Central memory CD4-positive, alpha-beta T cell (primary cell): Measurements from ENCODE around the gene KCNH3.

Experiments
- DNase-seq: peaks from one replicate; pipeline ENCODE4 v3.0.0; 2022

KCNH3 gene

DNA sequence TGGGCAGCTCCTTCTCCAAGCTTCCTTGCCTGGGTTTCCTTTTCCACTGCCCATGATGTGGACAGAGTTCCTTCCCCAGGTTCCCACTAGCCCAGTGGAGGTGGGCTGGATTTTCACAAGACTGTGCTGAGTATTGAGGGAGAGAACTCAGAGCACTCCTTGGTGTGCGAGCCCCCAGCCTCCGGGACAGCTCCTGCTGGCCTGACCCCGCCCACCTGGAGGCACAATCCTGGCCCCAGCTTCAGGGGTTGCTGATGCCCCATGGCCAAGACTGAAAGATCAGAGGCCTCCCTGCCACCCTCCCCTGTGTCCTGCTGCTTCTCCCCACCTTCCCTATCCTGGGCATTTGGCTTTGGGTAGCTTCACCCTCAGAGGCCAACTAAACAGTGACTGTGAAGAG lies 7.7 kb downstream of the KCNH3 start:
- no peak for DNase-seq

DNA sequence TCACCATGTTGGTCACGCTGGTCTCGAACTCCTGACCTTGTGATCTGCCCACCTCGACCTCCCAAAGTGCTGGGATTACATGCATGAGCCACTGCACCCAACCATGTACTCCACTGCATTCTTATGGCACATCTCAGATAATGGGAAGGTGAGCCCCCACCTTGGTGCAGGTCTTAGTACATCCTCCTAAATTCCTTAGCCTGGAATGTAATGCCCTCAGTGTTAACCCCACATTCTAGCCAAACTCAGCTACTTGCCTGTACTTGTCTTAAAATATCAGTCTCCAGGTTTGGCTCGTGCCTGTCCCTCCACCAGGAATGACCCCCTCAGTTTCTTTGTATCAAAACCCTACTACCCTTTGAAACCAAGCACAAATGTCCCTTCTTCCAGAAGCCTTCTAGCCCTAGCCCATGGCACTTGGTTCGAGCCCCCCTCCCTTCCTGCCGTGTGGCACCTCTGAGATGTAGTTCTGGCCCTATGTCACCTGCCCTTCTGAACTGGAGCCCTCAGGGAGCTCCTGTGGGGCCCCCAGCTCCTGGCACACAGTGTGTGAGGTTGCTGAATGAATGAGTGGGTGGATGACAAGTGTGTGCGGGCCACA lies 8.4 kb downstream of the KCNH3 start:
- DNase-seq: no peak

DNA sequence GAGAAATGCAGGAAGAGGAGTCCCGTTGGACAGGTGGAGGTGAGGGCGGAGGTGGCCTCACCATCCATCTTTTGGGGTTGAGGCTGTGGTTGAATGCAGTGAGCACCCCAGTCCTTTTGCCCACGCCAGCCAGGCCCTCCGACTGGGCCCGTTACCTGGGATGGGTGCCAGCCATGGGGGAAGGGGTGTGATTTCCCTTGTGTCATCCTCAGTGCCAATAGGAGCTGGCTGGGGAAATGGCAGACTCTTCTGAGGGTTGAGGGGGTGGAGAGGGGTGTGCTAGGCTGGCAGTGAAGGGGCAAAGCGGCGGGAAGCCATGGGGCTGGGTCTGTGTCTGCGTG lies 9.6 kb downstream of the KCNH3 start:
- DNase-seq: no peak

GRCh38 chr12:49548822-49549648 lies 10.2 kb downstream of the KCNH3 start:
- DNase-seq: no peak

GRCh38 chr12:49549735-49550692 lies 11.2 kb downstream of the KCNH3 start:
- no peak for DNase-seq

DNA sequence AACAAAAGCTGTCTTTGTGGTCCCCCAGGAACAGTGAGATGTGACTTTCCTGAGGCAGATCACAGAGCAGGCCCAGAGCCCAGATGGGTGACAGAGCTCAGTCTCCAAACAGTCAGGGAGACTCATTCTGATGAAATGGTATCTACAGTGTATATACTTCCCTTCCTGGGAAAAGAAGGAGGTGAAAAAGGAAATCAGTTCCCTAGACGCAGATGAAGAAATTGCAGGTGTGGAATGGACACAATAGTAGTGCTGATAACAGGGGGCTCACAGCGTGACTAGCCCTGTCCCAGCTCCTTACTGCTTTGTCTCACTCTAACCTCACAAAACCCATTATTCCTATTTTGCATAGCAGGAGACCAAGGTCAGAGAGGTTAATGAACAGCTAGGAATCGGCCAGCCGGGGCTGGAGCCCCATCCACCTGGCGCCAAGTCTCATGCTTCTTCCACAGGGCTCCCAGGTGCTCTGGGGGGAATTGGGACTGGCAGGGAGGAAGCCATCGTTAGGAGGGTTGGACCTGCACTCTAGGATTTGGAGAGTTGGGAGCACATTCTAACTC lies 11.9 kb downstream of the KCNH3 start:
- DNase-seq: no peak

GRCh38 chr12:49552014-49552413 lies 13.2 kb downstream of the KCNH3 start:
- DNase-seq: no peak

DNA sequence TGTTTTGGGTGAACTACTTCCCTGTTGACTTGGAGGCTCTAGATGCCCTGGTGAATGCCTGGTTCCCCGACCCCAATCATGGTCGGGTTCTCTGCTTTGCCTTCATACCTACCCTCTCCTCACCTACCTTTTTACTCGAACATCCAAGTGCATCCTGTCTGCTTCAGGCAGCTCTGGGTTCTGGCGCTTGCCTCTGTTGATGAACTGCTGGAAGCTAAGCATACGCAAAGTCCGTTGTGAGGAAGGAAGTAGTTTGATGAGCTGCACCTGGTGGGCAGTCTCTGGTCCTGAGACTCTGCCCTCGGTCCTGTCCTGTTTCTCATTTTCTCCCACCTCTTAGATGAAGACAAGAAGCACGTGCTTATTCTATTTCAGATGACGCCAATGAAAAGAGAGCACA lies 13.6 kb downstream of the KCNH3 start:
- no peak for DNase-seq

- no peak for DNase-seq
These were observed 14.1 kb downstream of the KCNH3 start for GRCh38 chr12:49552899-49553298.

GRCh38 chr12:49553512-49554088 lies 14.8 kb downstream of the KCNH3 start:
- DNase-seq: peak; percentile 39

DNA sequence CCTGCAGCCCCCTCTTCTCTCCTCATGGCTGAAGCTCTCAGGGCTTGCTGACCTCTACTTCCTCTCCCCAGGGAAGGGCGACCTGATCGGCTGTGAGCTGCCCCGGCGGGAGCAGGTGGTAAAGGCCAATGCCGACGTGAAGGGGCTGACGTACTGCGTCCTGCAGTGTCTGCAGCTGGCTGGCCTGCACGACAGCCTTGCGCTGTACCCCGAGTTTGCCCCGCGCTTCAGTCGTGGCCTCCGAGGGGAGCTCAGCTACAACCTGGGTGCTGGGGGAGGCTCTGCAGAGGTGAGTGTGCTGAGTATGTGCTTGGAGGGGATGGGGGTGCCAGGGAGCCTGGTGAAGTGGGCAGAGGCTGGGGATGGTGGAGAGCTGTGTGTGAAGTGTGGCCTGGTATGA lies 15.4 kb downstream of the KCNH3 start:
- no peak for DNase-seq

- no peak for DNase-seq
These were observed 17.0 kb downstream of the KCNH3 start for GRCh38 chr12:49555631-49556390.

DNA sequence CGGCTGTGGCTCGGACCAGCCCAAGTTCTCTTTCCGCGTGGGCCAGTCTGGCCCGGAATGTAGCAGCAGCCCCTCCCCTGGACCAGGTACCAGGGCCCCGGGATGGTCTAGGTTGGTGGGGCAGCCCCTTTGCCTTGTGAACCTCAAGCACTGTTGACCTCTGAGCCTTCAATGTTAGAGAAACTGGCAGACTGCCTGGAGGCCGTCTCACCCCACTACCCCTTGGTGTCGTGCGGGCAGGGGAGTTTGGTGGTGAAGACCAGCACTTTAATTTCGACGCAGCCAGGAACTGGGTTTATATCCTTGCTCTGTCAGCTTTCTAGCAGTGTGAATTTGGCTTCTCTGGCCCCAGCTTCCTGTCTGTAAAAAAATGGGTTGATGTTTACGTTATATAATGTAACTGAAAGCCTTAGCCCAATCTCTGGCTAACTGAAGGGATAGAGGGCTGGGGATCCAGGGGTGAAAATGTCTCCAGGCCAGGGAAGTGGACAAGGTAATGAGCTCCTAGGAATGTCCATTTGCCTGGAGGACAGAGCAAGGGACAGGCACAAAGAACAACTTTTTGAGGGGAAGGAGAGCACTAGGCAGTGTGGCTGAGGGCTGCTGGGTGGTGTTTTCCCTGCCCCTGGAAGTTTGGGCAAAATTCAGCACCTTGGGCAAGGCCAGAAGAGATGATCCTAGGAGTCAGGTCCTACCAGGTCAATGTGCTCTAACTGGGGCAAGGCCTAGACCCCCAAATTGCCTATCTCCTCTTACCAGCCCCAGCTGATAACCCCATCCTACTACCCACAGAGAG lies 17.8 kb downstream of the KCNH3 start:
- no peak for DNase-seq

DNA sequence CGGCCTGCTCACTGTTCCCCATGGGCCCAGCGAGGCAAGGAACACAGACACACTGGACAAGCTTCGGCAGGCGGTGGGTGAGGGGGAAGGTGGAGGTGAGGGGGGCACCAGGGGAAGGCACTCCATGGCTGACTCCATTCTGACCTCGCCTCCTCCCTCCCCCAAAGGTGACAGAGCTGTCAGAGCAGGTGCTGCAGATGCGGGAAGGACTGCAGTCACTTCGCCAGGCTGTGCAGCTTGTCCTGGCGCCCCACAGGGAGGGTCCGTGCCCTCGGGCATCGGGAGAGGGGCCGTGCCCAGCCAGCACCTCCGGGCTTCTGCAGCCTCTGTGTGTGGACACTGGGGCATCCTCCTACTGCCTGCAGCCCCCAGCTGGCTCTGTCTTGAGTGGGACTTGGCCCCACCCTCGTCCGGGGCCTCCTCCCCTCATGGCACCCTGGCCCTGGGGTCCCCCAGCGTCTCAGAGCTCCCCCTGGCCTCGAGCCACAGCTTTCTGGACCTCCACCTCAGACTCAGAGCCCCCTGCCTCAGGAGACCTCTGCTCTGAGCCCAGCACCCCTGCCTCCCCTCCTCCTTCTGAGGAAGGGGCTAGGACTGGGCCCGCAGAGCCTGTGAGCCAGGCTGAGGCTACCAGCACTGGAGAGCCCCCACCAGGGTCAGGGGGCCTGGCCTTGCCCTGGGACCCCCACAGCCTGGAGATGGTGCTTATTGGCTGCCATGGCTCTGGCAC lies 18.5 kb downstream of the KCNH3 start:
- no peak for DNase-seq

DNA sequence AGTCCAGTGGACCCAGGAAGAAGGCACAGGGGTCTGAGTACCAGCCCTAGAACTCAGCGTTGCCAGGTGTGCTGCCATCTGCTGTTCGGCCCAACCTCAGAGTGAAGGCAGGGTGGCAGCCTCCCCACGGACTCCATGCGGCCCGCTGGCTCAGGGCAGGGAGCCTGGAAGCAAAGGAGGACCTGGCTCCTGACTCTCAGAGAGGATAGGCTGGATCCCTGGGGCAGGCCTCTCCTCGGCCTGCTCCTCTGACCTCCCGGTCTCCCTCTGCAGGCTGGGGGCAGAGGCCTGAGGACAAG lies 19.0 kb downstream of the KCNH3 start:
- no peak for DNase-seq

DNA sequence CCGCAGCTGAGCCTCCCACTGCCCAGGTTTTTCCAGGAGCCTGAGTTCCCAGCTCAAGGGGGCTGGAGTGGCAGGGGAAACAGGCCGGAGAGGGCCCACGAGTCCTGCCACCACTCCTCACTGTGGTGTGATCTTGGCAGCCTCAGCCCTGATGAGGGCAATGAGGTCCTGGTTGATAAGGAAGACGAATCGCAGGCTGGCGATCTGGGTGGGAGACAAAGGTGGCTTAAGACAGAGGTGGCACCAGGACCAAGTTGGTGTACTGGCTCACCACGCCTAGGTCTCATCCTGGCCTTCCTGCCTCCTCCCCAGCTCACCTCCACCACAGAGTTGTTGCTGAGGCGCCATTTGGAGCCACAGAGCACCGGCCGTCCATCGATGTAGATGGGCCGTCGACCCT lies 19.7 kb downstream of the KCNH3 start:
- no peak for DNase-seq

DNA sequence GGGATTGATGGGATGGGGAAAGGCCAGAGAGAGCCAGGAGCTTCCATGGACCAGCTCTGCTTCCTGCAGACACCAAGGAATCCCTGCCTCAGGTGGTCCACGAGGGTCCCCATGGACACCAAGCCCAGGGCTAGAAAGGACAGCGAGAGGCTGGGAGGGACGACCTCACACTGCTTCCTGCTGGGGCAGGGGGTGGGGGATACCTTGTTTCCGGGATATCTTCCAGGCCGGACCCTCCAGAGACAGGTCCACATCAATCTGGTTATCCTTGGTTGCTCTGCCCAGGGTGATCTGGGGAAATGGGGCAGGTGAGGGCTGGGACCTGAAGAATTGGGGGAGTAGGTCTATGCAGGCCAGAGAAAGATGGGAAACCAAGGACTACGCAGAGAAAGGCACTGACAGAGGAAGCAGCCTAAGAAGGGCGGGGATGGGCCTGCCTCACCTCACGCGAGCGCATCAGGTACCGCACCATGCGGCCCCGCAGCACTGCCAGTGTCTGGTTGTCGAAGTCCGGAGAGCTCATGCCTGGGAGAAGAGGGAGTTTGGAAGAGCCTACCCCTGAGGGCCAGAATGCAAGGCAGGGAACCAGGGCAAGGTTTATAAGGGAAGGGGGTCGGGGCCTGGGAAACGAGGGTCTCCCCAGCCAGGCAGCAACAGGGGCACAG lies 20.3 kb downstream of the KCNH3 start:
- DNase-seq: no peak

GRCh38 chr12:49560695-49561094 lies 21.9 kb downstream of the KCNH3 start:
- no peak for DNase-seq

- no peak for DNase-seq
These were observed 23.4 kb downstream of the KCNH3 start for GRCh38 chr12:49562233-49562632.

DNA sequence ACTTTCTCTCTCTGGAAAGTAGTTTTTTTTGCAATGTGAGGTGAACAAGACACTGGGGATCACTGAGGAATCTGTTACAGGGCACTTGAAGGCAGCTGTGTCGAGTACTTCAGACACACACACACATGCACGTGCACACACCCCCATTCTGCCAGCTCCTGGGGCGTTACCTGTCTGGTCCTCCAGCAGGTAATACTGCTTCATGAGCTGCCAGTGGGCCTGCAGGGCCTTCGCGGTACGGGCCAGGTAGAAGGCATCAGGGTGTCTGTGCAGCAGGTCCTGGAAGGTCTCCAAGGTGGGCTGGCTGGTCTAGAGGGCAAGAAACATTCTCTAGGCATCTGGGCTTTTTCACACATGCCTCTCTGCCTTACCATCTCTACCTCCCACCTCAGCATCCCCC lies 24.0 kb downstream of the KCNH3 start:
- DNase-seq: no peak
